ENCODE data around the gene RASGRF1. TPM values are rescaled to one million over a fixed set of nuclear protein-coding genes. Genes with fewer than 3 reads are reported as not detected.
A peak's percentile ranks its signal among the peaks of the same experiment; 100 is the strongest.

RASGRF1 gene
- polyA plus RNA-seq, 1 donor from 2014 or later: 11.0 TPM

- Histone ChIP-seq H3K79me2 (replicated peaks; ENCODE audit: insufficient read depth, low read length) (no peaks in the 10 kb centered on the region), H4K20me1 (ENCODE audit: insufficient read depth) (no peaks in the 10 kb centered on the region), H3K4me3 (ENCODE audit: low read length) (no peak overlapping the region), H3K4me2 (ENCODE audit: low read length) (no peak overlapping the region), H2AFZ (ENCODE audit: low read depth, low read length) (no peak overlapping the region), H3K36me3 (ENCODE audit: insufficient read depth, low read length) (no peaks in the 10 kb centered on the region), H3K9me3 (ENCODE audit: low read length) (no peaks in the 10 kb centered on the region), H3K27ac (ENCODE audit: low read length) (no peak overlapping the region), H3K9me2 (ENCODE audit: insufficient read depth, low read length) (no peaks in the 10 kb centered on the region), H3K27me3 (ENCODE audit: insufficient read depth, low read depth, low read length) (no peaks in the 10 kb centered on the region), H3K9ac (ENCODE audit: low read length) (no peak overlapping the region), H3F3A (ENCODE audit: insufficient read depth, low read length, poor library complexity, severe bottlenecking) (no peaks in the 10 kb centered on the region)
- TF ChIP-seq REST (IDR thresholded peaks at IDR 0.05; ENCODE audit: borderline replicate concordance): no peak
- TF ChIP-seq CTCF (IDR thresholded peaks at IDR 0.05; ENCODE audit: poor library complexity, severe bottlenecking): no peak
- TF ChIP-seq EP300 (conservative IDR thresholded peaks at IDR 0.05; ENCODE audit: poor library complexity, severe bottlenecking): no peak
- no peak for TF ChIP-seq MXI1 (conservative IDR thresholded peaks at IDR 0.05; ENCODE audit: poor library complexity, severe bottlenecking)
- no peak for TF ChIP-seq POLR2AphosphoS5 (IDR thresholded peaks at IDR 0.05)
- TF ChIP-seq RAD21 (conservative IDR thresholded peaks at IDR 0.05): no peak
- TF ChIP-seq EZH2 (IDR thresholded peaks at IDR 0.05; ENCODE audit: borderline replicate concordance, insufficient read depth, low read length, poor library complexity, severe bottlenecking): no peak
- TF ChIP-seq SMC3 (conservative IDR thresholded peaks at IDR 0.05; ENCODE audit: poor library complexity): no peak
These were observed 81.9 kb downstream of the RASGRF1 start for GRCh38 chr15:79008659-79009058.

- TF ChIP-seq CTCF (IDR thresholded peaks at IDR 0.05; ENCODE audit: poor library complexity, severe bottlenecking): peak; percentile 31
- TF ChIP-seq MXI1 (conservative IDR thresholded peaks at IDR 0.05; ENCODE audit: poor library complexity, severe bottlenecking): no peak
- H3K36me3 ChIP-seq (ENCODE audit: insufficient read depth, low read length): no peaks in the 10 kb centered on the region
- H4K20me1 ChIP-seq (ENCODE audit: insufficient read depth): no peaks in the 10 kb centered on the region
- H2AFZ ChIP-seq (ENCODE audit: low read depth, low read length): no peak overlapping the region
- H3K4me2 ChIP-seq (ENCODE audit: low read length): no peak overlapping the region
- H3K27me3 ChIP-seq (ENCODE audit: insufficient read depth, low read depth, low read length): no peaks in the 10 kb centered on the region
- H3K27ac ChIP-seq (ENCODE audit: low read length): no peak overlapping the region
- no peaks in the 10 kb centered on the region for H3K9me3 ChIP-seq (ENCODE audit: low read length)
- H3K4me3 ChIP-seq (ENCODE audit: low read length): no peak overlapping the region
- no peaks in the 10 kb centered on the region for H3K9me2 ChIP-seq (ENCODE audit: insufficient read depth, low read length)
- no peak overlapping the region for H3K9ac ChIP-seq (ENCODE audit: low read length)
- H3F3A ChIP-seq (ENCODE audit: insufficient read depth, low read length, poor library complexity, severe bottlenecking): no peaks in the 10 kb centered on the region
- H3K79me2 ChIP-seq (replicated peaks; ENCODE audit: insufficient read depth, low read length): no peaks in the 10 kb centered on the region
These were observed 83.5 kb downstream of the RASGRF1 start for GRCh38 chr15:79007066-79007465.

All from neural cell (in vitro differentiated cells).